Nephron progenitor cell (in vitro differentiated cells): ENCODE measurements around the gene MCOLN1.
"Not testable (repeated sequence)": the region's sequence is repeated elsewhere in the genome, so short reads cannot be mapped to it uniquely, and the experiment has no call there.

ENCODE experiments used
- DNase-seq: peaks from one replicate; pipeline ENCODE4 v3.0.0; 2021
- H3K27ac Mint-ChIP-seq: 2 replicates; pipeline ENCODE4 v1.8.0; 2021; ENCODE audit warnings: mild to moderate bottlenecking, moderate library complexity, mixed read lengths
- H3K27me3 Mint-ChIP-seq: 2 replicates; pipeline ENCODE4 v1.8.0; 2021; ENCODE audit warnings: mild to moderate bottlenecking, low read depth, mixed read lengths; ENCODE audit not compliant: poor library complexity
- H3K36me3 Mint-ChIP-seq: 2 replicates; pipeline ENCODE4 v1.8.0; 2021; ENCODE audit warnings: low read depth, mixed read lengths
- H3K4me1 Mint-ChIP-seq: 2 replicates; pipeline ENCODE4 v1.8.0; 2021; ENCODE audit warnings: mixed read lengths
- H3K4me3 Mint-ChIP-seq: 2 replicates; pipeline ENCODE4 v1.8.0; 2021; ENCODE audit warnings: mild to moderate bottlenecking, moderate library complexity, mixed read lengths
- H3K9me3 Mint-ChIP-seq: 2 replicates; pipeline ENCODE4 v1.8.0; 2021; ENCODE audit warnings: mild to moderate bottlenecking, moderate library complexity, mixed read lengths
- CTCF ChIP-seq: fragments of 200-600 bp; sonication (generic); IDR thresholded peaks from 2 replicates; pipeline ENCODE4 v1.5.0; 2021; ENCODE audit warnings: antibody characterized with exemption

Gene MCOLN1

GRCh38 chr19:7562646-7563393, 40.4 kb downstream of the MCOLN1 start:
- peak; percentile 68 for DNase-seq
- no peak overlapping the region for H3K4me3 Mint-ChIP-seq
- no peaks in the 10 kb centered on the region for H3K9me3 Mint-ChIP-seq

GRCh38 chr19:7564866-7565265, 42.4 kb downstream of the MCOLN1 start:
- H3K27ac Mint-ChIP-seq = no peak overlapping the region
- H3K9me3 Mint-ChIP-seq = no peaks in the 10 kb centered on the region
- peaks cover 10% of the 10 kb centered on the region for H3K36me3 Mint-ChIP-seq
- H3K27me3 Mint-ChIP-seq = peaks cover 7% of the 10 kb centered on the region
- DNase-seq = no peak
- no peak for TF ChIP-seq CTCF
- no peaks in the 10 kb centered on the region for H3K4me1 Mint-ChIP-seq
- H3K4me3 Mint-ChIP-seq = no peak overlapping the region

More at GRCh38 chr19:7562646-7563393, 40.4 kb downstream of the MCOLN1 start:
- Mint-ChIP-seq H3K27ac (no peak overlapping the region), H3K4me1 (no peaks in the 10 kb centered on the region), H3K27me3 (no peaks in the 10 kb centered on the region), H3K36me3 (peaks cover 25% of the 10 kb centered on the region)
- TF ChIP-seq CTCF = no peak

- Mint-ChIP-seq H3K4me1 (no peaks in the 10 kb centered on the region), H3K27me3 (peaks cover 9% of the 10 kb centered on the region), H3K36me3 (peaks cover 6% of the 10 kb centered on the region), H3K9me3 (no peaks in the 10 kb centered on the region), H3K27ac (no peak overlapping the region), H3K4me3 (no peak overlapping the region)
- DNase-seq = no peak
- no peak for TF ChIP-seq CTCF
Measured at GRCh38 chr19:7565332-7565731, 42.9 kb downstream of the MCOLN1 start.

- H3K4me3 Mint-ChIP-seq = no peak overlapping the region
- no peak for DNase-seq
- no peak overlapping the region for H3K27ac Mint-ChIP-seq
- H3K36me3 Mint-ChIP-seq = no peaks in the 10 kb centered on the region
- TF ChIP-seq CTCF = no peak
- H3K9me3 Mint-ChIP-seq = no peaks in the 10 kb centered on the region
- H3K27me3 Mint-ChIP-seq = peaks cover 38% of the 10 kb centered on the region
- H3K4me1 Mint-ChIP-seq = no peaks in the 10 kb centered on the region
Measured at GRCh38 chr19:7570761-7571160, 48.3 kb downstream of the MCOLN1 start.

GRCh38 chr19:7575434-7576040, 53.1 kb downstream of the MCOLN1 start:
- H3K9me3 Mint-ChIP-seq = no peaks in the 10 kb centered on the region
- H3K36me3 Mint-ChIP-seq = no peaks in the 10 kb centered on the region
- no peak for TF ChIP-seq CTCF
- no peak for DNase-seq
- H3K4me1 Mint-ChIP-seq = no peaks in the 10 kb centered on the region
- H3K4me3 Mint-ChIP-seq = no peak overlapping the region
- peaks cover 73% of the 10 kb centered on the region for H3K27me3 Mint-ChIP-seq
- H3K27ac Mint-ChIP-seq = no peak overlapping the region

- H3K27ac Mint-ChIP-seq, H3K9me3 Mint-ChIP-seq, DNase-seq, H3K4me1 Mint-ChIP-seq, H3K36me3 Mint-ChIP-seq, H3K4me3 Mint-ChIP-seq: not testable (repeated sequence)
- peaks cover 85% of the 10 kb centered on the region for H3K27me3 Mint-ChIP-seq
Measured at GRCh38 chr19:7577422-7577821, 55.0 kb downstream of the MCOLN1 start.
